Prostate gland (tissue), 2 donors: ENCODE measurements around the gene ESRP2. TPM values are rescaled to one million over a fixed set of nuclear protein-coding genes. Genes with fewer than 3 reads are reported as not detected.

Experiments used
- DNase-seq: peaks from one replicate; pipeline ENCODE4 v3.0.0-alpha.2; 2019; ENCODE audit warnings: low spot score
- H3K27ac ChIP-seq, 2 donors: fragments of 200-600 bp; sonication (generic); 2 replicates each; pipeline ENCODE4 v1.5.1; 2017 to 2019
- H3K27me3 ChIP-seq: fragments of 200-600 bp; sonication (generic); replicated peaks from 2 replicates; pipeline ENCODE4 v1.5.1; 2019; ENCODE audit not compliant: insufficient read depth
- H3K36me3 ChIP-seq, 2 donors: fragments of 200-600 bp; sonication (generic); 1 replicate in 1 of 2; 2 replicates in 1 of 2; pipeline versions ENCODE4 v1.5.1 to v1.8.1; 2017 to 2019
- H3K4me1 ChIP-seq: fragments of 200-600 bp; sonication (generic); replicated peaks from 2 replicates; pipeline ENCODE4 v1.5.1; 2019
- H3K4me3 ChIP-seq, 2 donors: fragments of 200-600 bp; sonication (generic); 2 replicates each; pipeline ENCODE4 v1.5.1; 2017 to 2019
- H3K9me3 ChIP-seq: fragments of 200-600 bp; sonication (generic); 2 replicates; pipeline ENCODE4 v1.5.1; 2017
- POLR2A ChIP-seq: fragments of 450-650 bp; IDR thresholded peaks from one replicate; pipeline ENCODE4 v1.6.1; 2016; ENCODE audit warnings: antibody characterized with exemption, mild to moderate bottlenecking
- POLR2AphosphoS5 ChIP-seq: sonication (generic); formaldehyde crosslinking; IDR thresholded peaks from one replicate; pipeline ENCODE4 v1.6.1; 2017; ENCODE audit warnings: antibody characterized with exemption
- WGBS: methylation state at CpG from one replicate; pipeline ENCODE4 v1.1.5; 2018; 5-methylcytosine and 5-hydroxymethylcytosine counted together
- intact Hi-C: fragments of 100-400 bp; cut with DNase I; formaldehyde crosslinking; loops from one replicate; pipeline ENCODE4 v1.14.2; 2022
- total RNA-seq, 2 donors: library from RNA; depleted of rRNA; stranded (reverse); fragments of >200 nt; gene quantifications; one replicate each; pipeline ENCODE4 v1.1.0, GENCODE V29; 2016
- TF ChIP-seq, protein P1 (sequence below), 4 experiments: fragments of 200-600 bp in 2 of 4; fragments of 450-650 bp in 2 of 4; sonication (generic) in 2 of 4; IDR thresholded peaks; 1 replicate in 3 of 4; 2 replicates in 1 of 4; pipeline ENCODE4 v1.5.1; 2016 to 2019; ENCODE audit warnings: antibody characterized with exemption in 4 of 4, mild to moderate bottlenecking in 2 of 4, moderate library complexity in 2 of 4

ESRP2 gene
- total RNA-seq, 2 donors from 2014 or later = 24.5 to 48.1 TPM

DNA sequence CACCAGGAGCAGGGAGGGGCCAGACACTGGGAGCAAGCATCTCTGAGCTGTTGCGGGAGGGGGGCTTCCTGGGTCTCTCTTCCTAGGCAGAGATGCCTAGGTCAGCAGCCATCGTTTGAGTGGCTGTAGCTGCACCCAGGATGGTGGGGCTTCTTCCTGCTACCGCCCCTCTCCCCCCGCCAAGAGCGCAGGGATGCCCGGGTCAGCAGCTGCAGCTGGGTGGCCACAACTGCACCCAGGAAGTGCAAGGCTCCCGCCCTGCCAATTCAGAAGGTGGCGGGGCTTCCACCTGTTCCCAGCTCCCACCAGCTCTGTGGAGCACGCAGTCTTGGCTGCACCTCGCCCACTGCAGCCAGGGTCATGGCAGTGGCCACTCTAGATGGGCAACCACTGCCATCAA is 47.8 kb downstream of the ESRP2 start:
- Histone ChIP-seq H3K4me1 (no peaks in the 10 kb centered on the region), H3K36me3 (peaks cover 0 to 4% of the 10 kb centered on the region in 2 donors), H3K27me3 (no peaks in the 10 kb centered on the region), H3K27ac (no peak overlapping the region), H3K4me3 (no peak overlapping the region), H3K9me3 (no peaks in the 10 kb centered on the region)
- intact Hi-C loops = no loop called here
- no peak for TF ChIP-seq POLR2A
- TF ChIP-seq, protein P1, sequence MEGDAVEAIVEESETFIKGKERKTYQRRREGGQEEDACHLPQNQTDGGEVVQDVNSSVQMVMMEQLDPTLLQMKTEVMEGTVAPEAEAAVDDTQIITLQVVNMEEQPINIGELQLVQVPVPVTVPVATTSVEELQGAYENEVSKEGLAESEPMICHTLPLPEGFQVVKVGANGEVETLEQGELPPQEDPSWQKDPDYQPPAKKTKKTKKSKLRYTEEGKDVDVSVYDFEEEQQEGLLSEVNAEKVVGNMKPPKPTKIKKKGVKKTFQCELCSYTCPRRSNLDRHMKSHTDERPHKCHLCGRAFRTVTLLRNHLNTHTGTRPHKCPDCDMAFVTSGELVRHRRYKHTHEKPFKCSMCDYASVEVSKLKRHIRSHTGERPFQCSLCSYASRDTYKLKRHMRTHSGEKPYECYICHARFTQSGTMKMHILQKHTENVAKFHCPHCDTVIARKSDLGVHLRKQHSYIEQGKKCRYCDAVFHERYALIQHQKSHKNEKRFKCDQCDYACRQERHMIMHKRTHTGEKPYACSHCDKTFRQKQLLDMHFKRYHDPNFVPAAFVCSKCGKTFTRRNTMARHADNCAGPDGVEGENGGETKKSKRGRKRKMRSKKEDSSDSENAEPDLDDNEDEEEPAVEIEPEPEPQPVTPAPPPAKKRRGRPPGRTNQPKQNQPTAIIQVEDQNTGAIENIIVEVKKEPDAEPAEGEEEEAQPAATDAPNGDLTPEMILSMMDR (IDR thresholded peaks at IDR 0.05) = no peak
- TF ChIP-seq POLR2AphosphoS5 = no peak
- no peak for DNase-seq
- WGBS = 98% methylated on average over 10 of the region's 10 CpGs

DNA sequence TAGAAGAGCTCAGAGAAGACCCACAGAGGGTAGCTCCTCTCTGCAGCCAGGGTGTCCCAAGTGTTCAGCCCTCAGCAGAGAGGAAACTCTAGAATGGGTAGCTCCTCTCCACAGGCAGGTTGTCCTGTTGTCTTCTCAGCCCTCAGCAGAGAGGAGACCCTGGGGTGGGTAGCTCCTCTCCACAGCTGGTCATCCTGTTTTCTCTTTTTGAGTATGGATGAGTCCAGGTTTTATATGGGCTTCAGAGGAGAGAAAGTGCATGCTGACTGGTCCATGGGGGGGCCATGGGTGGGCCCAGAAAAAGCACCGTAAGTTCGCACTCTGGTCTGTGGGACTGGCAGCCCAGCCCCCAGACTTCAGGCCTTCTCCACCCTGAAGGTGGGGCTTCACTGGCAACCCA is 48.4 kb downstream of the ESRP2 start:
- no peak for TF ChIP-seq POLR2A
- TF ChIP-seq, protein P1 (IDR thresholded peaks at IDR 0.05) = no peak
- no peak for TF ChIP-seq POLR2AphosphoS5
- no peaks in the 10 kb centered on the region for H3K9me3 ChIP-seq
- DNase-seq = no peak
- H3K4me1 ChIP-seq = no peaks in the 10 kb centered on the region
- intact Hi-C loops = no loop called here
- H3K36me3 ChIP-seq = peaks cover 0 to 4% of the 10 kb centered on the region in 2 donors
- H3K27me3 ChIP-seq = no peaks in the 10 kb centered on the region
- no peak overlapping the region for H3K27ac ChIP-seq
- no peak overlapping the region for H3K4me3 ChIP-seq
- 89% methylated on average over 2 of the region's 2 CpGs for WGBS

DNA sequence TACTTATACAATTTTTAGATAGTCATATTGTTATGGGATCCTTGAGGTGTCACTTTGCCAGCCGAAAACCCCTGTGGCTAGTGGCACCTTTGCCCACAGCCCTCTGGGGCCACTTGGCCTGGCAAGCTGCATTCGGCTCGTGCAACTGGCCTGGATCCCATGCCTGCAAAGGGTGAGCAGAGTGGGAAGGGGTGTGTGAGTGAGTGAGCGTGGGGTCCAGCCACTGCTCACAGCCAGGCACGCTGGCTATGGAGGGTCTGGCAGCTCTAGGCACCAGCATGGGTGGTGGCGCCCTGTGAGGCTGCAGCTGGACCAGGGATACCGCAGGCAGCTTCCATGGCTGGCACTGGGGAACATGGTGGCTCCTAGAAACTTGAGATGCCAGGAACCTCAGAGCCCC is 49.0 kb downstream of the ESRP2 start:
- Histone ChIP-seq H3K36me3 (peaks cover 0 to 4% of the 10 kb centered on the region in 2 donors), H3K4me3 (no peak overlapping the region), H3K27me3 (no peaks in the 10 kb centered on the region), H3K9me3 (no peaks in the 10 kb centered on the region), H3K27ac (no peak overlapping the region), H3K4me1 (no peaks in the 10 kb centered on the region)
- intact Hi-C loops = no loop called here
- TF ChIP-seq POLR2A = no peak
- no peak for TF ChIP-seq POLR2AphosphoS5
- TF ChIP-seq, protein P1 (IDR thresholded peaks at IDR 0.05) = no peak
- no peak for DNase-seq
- WGBS = 97% methylated on average over 6 of the region's 7 CpGs

DNA sequence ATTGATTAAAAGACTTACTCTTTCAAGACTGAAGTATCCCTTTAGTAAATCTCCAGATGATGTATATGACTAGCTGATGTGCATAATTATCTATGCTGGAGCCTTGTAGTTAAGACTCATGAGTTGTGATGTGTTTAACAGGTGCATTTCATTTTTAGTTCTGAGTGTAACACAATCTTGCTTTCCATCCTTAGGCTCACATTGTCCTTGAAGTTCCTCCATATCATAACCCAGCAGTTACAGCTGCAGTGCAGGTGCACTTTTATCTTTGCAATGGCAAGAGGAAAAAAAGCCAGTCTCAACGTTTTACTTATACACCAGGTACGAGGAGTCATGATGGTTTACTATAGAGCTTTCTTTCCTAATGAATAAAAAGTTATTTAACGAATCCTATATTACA is 52.9 kb downstream of the ESRP2 start:
- Histone ChIP-seq H3K4me1 (no peaks in the 10 kb centered on the region), H3K27ac (no peak overlapping the region), H3K9me3 (no peaks in the 10 kb centered on the region), H3K36me3 (no peaks in the 10 kb centered on the region), H3K27me3 (no peaks in the 10 kb centered on the region), H3K4me3 (no peak overlapping the region)
- intact Hi-C loops = no loop called here
- TF ChIP-seq POLR2A (no peak), POLR2AphosphoS5 (no peak)
- TF ChIP-seq, protein P1 (IDR thresholded peaks at IDR 0.05) = no peak
- 93% methylated on average over 3 of the region's 3 CpGs for WGBS
- DNase-seq = no peak

DNA sequence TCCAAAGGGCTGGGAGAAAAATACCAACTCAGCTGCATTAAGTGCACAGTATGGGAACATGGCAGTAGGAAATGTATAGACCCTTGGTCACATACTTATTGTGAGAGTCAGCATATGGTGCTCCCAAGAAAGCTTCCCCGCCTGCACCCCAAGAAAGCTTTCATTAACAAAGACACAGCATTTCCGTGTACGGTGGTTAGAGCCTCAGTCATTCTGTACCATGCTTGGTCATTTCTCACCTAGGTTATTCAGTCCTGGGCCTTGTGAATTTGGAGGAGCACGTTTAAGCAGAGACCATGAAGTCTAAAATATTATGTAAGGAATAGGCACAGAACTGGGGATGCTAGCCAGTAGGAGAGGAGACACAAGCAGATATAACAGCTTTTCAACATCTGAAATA is 56.1 kb downstream of the ESRP2 start:
- intact Hi-C loops = no loop called here
- TF ChIP-seq, protein P1 (IDR thresholded peaks at IDR 0.05) = no peak
- TF ChIP-seq POLR2AphosphoS5 (no peak), POLR2A (no peak)
- H3K36me3 ChIP-seq = no peaks in the 10 kb centered on the region

More for the DNA sequence above, 56.1 kb downstream of the ESRP2 start:
- Histone ChIP-seq H3K27ac (no peak overlapping the region), H3K27me3 (no peaks in the 10 kb centered on the region), H3K9me3 (no peaks in the 10 kb centered on the region), H3K4me1 (no peaks in the 10 kb centered on the region), H3K4me3 (no peak overlapping the region)
- 95% methylated on average over 4 of the region's 4 CpGs for WGBS
- no peak for DNase-seq
